ENCODE results near the gene AP3S2.
A peak's percentile ranks its signal among the peaks of the same experiment; 100 is the strongest.
"Not testable (repeated sequence)": the region's sequence is repeated elsewhere in the genome, so short reads cannot be mapped to it uniquely, and the experiment has no call there.

Gene AP3S2

DNA sequence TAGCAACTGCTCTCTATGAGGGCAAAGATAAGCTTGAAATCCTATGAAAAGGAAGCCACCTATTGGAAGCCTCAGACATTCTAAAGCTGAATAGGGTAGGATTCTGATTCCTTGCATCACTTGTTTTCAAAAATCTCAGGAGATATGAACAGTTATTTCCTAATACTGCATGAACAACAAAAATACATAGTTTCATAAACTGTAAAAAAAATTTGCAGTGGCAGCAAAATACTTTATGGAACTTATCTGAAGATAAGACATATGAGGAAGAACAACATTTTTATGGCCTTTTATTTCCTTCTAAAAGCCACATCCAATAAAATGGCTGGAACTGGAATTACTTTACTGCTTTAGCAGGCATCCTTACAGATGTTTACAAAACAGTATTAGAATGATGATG is 29.9 kb downstream of the AP3S2 start:
- no peak for DNase-seq

DNA sequence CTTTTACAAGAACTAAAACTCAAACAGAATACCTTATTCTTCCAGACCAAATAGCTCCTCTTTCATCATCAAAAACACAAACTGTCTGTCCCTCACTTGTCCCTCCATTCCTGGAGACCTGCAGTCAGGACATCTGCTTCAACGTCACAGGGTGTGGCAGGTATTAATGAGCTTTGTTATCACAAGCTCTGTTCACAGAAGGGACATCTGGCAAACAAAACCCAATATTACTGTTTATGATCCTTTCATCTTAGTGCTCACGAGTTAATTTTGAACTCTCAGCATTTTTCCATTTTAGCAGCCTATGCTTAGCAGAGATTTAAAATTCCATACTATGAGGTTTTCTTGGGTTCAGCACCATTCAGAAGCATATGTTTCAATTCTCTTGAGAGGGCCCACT is 32.9 kb downstream of the AP3S2 start:
- DNase-seq = no peak

DNA sequence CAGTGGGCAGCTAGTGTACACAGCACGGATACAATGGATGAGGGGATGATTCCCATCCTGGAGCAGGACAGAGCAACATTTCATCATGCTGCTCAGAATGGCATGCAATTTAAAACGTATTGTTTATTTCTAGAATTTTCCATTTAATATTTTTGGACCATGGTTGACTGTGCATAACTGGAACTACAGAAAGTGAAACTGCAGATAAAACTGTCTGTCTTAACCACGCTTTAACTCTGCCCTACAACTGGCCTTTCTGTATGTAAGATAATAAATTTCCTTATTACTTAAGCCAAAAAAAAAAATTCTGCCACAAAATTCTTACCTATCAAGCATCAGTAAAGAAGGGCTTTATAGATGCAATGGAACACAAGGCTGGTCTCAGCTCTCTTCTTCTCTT is 33.4 kb downstream of the AP3S2 start:
- DNase-seq = no peak

DNA sequence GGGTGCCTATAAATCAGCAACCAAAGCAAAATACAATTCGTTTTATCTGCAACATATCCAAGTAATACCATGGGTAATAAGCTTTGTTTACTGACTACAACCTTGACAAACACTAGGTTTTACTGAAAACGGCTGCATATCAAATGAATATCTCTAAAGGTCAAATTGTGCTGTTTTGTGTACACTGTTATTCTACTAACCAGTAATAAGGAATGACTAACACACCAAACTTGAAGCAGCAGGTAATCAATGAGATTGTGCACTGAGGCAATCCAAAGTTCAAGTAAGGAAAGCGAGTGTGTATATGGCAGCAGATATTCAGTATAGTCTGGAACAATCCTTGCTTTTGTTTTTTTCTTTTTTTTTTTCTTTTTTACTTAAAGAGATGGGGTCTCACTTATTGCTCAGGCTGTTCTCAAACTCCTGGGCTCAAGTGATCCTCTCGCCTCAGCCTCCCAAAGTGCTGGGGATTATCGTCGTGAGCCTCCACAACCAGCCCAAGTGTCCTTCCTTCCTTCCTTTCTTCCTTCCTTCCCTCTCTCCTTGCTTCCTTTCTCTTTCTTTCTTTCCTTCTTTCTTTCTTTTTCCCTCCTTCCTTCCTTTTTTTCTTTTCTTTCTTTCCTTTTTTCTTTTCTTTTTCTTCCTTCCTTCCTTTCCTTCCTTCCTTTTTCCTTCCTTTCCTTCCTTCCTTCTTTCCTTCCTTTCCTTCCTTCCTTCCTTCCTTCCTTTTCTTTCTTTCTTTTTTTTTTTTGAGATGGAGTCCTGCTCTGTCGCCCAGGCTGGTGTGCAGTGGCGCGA is 34.9 kb downstream of the AP3S2 start:
- DNase-seq = no peak

DNA sequence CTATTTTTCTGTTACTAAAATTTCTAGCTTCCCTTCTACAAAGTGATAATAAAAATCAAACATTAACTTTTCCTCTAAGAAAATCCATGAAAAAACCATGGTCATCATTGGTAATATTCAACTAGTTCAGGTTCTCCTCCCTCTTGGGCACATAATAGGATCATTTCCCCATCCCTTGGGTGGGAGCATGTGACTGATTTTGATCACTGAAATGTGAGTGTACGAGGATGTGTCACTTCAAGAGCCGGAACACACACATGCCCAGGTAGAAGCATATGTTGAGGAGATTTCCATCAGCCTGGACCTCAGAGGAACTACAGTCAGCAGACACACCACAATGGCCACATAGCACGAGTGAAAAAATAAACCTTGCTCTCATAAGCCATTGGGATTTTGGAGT is 36.1 kb downstream of the AP3S2 start:
- DNase-seq = no peak

DNA sequence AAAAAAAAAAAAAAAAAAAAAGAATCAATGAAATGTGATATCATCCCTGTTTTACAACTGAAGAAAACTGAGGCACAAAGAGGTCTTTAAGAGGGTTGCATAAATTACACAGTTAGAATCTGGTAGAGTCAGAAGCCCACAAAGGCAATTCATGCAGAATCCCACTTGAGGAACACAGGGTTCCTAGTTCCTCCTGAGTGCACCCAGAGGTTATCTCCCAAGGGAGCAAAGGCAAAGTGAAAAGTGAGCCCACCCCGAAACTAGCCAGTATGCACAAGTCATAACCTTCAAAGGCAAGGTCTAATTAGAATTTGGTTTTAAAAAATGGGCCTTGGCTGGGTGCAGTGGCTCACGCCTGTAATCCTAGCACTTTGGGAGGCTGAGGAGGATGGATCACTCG is 37.8 kb downstream of the AP3S2 start:
- no peak for DNase-seq

DNA sequence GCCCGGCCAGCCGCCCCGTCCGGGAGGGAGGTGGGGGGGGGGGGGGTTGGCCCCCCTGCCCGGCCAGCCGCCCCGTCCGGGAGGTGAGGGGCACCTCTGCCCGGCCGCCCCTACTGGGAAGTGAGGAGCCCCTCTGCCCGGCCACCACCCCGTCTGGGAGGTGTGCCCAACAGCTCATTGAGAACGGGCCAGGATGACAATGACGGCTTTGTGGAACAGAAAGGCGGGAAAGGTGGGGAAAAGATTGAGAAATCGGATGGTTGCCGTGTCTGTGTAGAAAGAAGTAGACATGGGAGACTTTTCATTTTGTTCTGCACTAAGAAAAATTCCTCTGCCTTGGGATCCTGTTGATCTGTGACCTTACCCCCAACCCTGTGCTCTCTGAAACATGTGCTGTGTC is 38.9 kb downstream of the AP3S2 start:
- not testable (repeated sequence) for DNase-seq

DNA sequence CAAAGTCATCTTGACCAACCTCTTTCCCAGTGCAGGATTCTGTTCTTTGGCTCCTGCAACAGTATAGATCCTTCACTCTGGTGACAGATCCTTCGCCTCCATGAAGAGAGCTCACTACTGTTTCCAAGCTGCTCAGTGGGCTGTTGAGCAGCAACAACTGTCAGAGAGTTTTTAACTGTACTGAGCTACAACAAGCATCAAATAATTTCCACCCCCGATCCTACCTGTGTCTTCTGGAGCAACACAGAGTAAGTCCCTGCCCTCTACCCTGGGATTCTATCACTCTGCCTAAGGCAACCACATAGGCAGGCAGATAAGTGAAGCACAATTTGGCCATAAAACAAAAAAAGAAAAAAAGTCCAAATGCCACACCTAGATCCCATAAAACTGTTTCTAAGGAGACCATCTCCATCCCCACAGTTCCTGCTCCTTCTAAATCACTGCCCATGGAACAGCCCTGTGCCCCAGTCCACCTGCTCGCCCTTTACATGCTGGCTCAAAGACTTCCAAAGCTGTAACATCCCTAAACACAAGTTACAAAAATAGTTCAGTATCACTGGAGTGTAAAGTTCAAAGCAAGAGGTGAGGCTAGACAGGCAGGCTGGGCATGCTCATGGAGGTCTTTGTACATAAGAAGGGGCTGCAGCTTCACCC is 41.3 kb downstream of the AP3S2 start:
- DNase-seq = no peak

DNA sequence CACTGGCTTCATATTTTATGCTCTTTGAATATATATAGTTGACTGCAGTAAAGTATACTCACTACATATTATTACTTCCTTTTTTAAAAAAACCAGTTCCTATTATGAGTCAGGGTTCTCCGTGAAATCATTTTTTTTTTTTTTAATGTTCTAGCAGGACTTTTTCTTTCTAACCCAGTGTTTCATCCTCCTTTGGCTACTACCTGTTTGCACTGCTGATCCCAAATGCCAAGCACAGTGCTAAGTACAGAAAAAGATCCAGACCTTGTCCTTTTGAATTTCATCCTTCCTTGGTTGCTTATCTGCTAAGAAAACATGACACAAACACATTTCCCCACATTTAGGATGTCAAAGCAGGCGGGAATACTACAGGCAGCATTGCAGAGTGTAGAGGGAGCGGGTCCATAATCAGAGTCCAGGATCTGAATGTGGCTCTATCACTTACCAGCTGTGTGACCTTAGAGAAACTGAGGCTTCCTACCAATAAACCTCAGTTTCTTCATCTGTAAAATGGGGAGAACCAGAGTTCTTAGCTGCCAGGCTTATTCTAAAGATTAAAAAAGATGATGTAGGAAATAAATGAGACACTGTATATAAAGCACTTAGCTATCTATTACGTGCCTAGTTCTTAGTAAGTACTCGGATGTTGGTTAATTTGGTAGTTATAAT is 42.0 kb downstream of the AP3S2 start:
- DNase-seq = peak; percentile 67

DNA sequence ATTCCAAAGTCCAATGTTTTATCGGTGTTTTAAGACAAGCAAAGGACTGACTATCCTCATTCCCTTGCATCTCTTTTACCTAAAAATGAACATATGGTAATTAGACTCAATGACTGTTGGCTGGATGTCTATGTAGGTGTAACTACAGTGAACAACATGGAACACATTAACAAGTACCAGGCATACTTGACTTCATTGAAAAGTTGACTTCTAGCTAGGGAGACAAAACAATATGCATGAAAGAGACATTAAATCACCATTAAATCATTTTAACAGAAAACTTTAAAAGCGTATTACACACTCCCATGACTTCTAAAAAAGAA is 44.9 kb downstream of the AP3S2 start:
- no peak for DNase-seq

DNA sequence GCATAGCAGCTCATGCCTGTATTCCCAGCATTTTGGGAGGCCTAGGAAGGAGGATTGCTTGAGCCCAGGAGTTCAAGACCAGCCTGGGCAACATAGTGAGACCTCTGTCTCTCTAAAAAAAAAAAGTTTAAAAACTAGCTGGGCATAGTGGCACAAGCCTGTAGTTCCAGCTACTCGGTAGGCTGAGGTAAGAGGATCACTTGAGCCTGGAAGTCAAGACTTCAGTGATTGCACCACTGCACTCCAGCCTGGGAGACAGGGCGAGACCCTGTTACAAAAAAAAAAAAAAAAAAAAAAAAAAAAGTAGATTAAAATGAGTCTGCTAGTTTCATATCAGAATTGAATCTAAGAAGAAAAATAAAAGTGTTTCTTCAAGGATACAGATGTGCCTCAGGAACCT is 46.7 kb downstream of the AP3S2 start:
- no peak for DNase-seq

DNA sequence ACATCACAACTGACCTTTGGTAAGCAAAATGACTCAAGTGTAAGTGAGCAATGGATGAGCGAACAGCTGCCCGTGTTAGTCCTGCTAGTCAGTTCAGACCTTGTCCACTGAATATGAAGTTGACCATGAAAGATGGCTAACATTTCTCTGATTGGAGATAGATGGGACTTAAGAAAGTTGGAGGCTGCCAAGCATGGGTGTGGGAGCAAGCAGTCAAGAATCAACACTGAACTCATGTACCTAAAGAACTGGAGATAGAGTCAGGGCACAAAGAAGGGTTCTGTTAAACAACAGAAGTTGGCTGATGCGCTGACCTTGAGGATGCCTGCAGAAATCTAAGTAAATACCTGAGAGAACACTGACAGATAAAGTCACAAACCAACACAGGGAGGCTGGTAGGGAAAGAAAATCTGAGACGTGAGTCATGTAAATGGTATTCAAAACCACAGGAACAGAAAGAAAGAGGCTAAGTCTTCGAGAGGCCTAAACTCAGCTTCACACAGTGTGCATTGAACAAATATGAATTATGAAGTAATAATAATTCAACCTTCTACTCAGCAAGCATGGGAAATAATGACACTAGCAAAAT is 48.4 kb downstream of the AP3S2 start:
- DNase-seq = peak; percentile 81

DNA sequence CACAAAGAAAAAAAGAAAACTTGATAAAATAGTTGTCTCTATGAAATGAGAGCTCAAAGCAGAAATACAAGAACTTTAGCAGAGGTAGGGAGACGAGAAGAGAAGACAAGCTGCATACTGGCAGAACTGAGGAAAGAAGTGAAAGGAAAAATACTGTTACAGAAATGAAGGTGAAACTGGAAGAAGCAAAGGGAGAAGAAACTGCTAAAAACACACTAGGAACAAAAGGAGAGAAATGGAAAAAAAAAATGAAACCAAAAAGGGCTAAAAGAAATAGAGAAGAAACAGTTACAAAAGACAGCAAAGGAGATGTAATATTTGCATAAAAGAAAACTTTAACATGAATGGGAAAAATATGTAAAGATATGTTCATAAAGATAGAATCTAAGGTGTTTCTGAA is 51.8 kb downstream of the AP3S2 start:
- peak; percentile 55 for DNase-seq

DNA sequence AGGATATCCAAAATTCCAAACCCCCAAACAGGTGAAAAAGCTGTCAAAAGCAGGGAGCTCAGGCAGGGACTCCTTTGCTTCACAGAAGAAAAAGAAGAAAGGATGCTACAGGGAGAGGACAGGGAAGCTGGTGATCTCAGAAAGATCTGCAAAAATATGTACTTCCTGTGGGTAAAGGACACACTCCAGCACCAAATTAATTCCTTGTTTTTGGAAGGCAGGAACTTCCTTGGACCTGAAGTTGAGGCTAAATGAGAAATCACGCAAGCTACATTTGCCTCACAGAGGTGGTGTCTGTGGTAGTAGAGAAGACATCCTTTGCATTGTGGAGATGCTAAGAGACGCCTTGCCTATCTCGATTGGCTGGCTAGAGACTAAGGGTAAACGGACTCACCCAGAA is 52.5 kb downstream of the AP3S2 start:
- no peak for DNase-seq

DNA sequence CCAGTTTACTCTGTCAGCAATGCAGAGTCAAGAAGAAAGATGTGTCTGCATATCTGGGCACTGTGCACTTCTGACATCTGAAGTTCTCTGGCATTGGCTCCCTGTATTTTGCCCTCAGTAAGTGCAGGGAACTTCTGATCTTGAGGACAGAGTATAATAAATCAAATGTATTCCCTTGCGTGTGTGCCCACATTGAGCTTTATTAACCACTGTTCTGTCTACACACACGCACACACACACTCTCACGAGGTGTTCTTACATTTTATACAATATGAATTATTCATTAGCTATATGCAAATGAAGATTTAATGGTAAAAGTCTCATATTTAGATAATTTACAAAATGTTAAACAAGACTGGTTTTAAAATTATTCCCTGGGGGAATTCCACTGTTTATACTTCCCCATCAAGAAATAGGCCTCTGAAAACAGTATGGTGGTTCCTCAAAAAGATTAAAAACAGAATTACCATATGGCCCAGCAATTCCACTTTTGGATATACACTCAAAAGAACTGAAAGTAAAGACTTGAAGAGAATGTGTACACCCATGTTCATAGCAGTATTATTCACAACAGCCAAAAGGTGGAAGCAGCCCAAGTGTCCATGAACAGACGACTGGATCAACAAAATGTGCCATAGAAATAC is 54.5 kb downstream of the AP3S2 start:
- DNase-seq = peak; percentile 82

DNA sequence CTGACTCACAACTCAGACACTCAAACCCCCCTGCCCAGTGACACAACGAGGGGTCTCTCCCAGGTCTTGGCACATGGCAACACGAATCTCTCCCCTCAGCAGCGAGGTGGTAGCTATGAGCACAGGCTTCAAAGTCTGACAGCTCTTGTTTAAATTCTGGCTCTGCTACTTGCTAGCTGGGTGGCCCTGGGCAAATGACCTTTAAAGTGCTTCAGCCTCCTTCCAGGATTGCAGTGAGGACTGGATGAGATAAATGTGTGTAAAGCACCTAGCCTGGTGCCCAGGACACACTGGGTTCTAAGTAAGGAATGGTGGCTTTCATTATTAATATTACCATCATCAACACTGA is 56.0 kb downstream of the AP3S2 start:
- DNase-seq = no peak

DNA sequence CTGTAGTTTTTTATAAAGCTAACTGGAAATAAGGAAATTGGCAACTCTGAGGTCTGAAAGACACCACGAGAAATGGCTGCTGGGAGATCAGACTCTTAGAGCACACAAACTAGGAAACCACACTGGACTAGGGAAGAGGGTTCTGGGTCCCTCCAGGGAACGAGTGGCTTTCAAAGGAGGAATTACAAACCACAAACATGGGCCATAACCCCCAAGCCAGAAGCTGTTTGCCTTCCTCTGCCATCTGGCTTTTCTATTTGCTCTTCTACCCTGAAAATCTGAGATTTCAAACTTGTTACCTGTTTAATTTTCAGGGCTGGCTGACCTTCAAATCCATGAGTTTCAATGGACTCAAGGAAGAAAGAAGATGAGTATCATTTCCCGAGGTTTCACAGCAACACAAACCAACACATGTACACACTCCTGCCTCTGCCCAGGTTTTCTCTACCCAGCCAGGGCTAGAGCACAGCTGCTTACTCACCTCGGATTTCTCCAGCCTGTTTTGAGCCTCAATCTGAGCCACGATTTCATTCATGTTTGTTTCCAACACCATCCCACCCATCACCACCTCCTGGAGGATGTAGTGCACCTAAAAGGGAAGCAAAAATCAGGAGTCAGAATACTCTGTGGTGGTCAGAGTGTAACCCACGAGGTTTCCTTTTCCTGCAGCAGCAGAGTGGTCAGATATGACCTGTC is 56.5 kb downstream of the AP3S2 start:
- peak; percentile 56 for DNase-seq

DNA sequence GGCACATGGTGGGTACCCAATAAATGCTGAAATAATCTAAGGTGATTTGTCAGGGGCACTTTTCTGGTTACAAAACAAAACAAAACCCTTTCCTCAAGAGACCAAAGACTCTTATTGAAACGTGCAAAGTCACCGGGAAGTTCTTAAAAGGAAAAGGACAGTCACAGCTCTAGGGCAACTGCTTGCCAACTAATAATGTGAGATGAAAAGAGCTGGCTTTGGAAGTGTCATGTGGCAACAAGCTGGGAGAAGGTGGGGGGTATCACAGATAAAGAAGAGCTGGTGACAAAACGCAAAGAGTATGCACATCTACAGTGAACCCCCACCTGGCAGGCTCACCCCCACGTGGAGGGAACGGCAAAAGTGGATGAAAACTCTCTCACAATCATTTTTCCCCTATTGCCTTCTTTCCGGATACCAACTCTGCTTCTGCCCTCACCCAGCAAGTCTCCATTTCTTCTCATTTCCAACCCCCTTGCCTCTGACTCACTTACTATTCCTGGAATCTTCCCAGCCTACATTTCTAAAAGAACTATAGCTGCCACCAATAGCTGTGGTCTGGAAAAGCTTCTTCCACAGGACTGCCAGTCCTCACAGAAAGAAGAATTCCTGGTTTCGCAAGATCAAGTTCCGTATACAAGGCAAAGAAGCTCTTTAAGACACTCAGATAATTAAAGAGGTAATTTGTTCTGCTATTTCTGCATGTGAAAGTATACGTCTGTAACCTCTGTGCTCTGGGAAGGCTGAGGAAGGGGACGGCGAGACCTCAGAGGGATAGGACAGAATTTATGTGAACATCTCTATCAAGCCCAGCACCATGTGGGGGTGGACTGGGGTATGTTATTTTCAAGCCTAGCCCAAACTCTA is 57.3 kb downstream of the AP3S2 start:
- peak; percentile 86 for DNase-seq

DNA sequence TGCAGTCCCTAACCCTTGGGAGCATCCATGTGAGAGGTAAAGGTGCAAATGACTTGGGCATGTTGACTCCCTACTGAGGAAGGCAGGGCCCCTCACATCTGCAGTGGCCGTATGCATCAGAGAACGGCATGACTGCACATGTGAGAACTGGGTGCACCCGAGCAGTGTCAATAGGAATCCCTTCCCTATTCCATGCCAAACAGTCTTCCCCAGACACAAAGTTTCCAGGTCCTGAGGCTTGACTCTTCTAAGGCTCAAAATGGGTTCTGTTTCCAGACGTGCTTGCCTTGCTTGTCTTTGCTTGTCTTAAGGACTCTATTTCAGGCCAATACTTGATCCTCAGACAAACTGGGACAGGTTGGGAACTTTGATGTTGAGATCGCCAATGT is 58.6 kb downstream of the AP3S2 start:
- no peak for DNase-seq

DNA sequence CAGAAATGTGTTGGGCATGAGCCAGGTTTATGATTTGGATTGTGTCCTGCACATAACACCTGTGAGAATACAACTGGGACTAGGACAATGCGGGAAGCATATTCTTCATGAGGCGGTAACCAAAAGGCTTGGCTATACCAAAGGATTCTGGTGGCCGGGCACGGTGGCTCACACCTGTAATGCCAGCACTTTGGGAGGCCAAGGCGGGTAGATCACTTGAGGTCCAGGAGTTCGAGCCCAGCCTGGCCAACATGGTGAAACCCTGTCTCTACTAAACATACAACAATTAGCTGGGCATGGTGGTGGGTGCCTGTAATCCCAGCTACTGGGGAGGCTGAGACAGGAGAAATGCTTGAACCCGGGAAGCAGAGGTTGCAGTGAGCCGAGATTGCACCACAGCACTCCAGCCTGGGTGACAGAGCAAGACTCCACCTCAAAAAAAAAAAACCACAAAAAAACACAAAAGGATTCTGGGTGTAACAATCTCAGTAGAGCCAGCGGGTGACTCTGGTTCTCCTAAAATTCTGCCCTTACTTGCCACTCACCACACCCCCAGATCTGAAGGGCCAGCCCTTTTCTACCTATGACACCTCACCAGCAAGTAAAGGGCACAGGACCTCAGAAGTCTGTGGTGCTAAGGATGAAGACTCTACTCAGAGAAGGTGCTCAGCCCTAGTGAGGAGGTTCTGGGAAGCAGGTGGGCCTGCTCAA is 59.2 kb downstream of the AP3S2 start:
- DNase-seq = not testable (repeated sequence)

DNA sequence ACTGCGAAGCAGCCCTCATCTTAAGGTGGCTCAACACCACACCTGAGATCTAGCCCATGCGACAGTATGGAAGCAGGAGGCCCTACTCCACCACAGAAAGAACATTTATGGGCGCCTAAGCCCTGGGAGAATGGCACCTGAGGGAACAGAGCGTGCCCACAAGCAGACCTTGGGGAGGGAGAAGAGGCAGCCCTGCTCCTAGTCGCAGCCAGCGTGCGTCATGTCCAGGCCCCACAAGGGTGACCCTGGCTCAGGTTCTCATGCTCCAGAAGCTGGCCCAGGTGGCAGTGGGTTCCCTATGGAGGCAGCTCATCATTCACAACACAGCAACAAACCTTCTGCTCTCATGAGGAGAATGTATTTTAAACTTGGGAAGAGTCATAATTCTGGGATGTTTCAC is 59.8 kb downstream of the AP3S2 start:
- no peak for DNase-seq

Data from suppressor macrophage treated with lipopolysaccharide for 4 hours (primary cell).